K562 (cell line): ENCODE results near the gene EEF1A1. TPM values are rescaled to one million over a fixed set of nuclear protein-coding genes. Genes with fewer than 3 reads are reported as not detected.

ENCODE experiments used
- ARID1B ChIP-seq: fragments of 450-650 bp; IDR thresholded peaks from 2 replicates; pipeline ENCODE4 v1.6.1; 2016; ENCODE audit warnings: antibody characterized with exemption, mild to moderate bottlenecking, inconsistent platforms
- CREB1 ChIP-seq, 2 experiments: sonication (generic) in 1 of 2; formaldehyde crosslinking in 1 of 2; IDR thresholded peaks; 2 replicates each; pipeline versions ENCODE4 v1.6.1 to v1.8.0; 2012 to 2022; ENCODE audit warnings: inconsistent platforms in 1 of 2, mild to moderate bottlenecking in 1 of 2, missing genetic modification reagents in 1 of 2, moderate library complexity in 1 of 2
- FOXJ2 ChIP-seq: fragments of 200-800 bp; sonication (Bioruptor generic); IDR thresholded peaks from 2 replicates; pipeline ENCODE4 v1.6.1; 2016; ENCODE audit warnings: missing genetic modification characterization, missing compliant biosample characterization
- HIVEP1 ChIP-seq: fragments of 250-450 bp; sonication (Bioruptor Pico); IDR thresholded peaks from 2 replicates; pipeline ENCODE4 v1.4.0; 2020; ENCODE audit warnings: mild to moderate bottlenecking
- IFI16 ChIP-seq: fragments of 250-450 bp; sonication (Bioruptor Pico); IDR thresholded peaks from 2 replicates; pipeline ENCODE4 v2.1.2; 2022; ENCODE audit warnings: mild to moderate bottlenecking, inconsistent platforms
- MAZ ChIP-seq, 2 experiments: fragments of 450-650 bp in 1 of 2; sonication (generic) in 1 of 2; formaldehyde crosslinking; IDR thresholded peaks in 1 of 2; conservative IDR thresholded peaks in 1 of 2; 2 replicates each; pipeline versions ENCODE4 v1.4.0 to v1.5.0; 2020; ENCODE audit warnings: mild to moderate bottlenecking in 1 of 2, missing genetic modification reagents in 1 of 2
- NELFE ChIP-seq: IDR thresholded peaks from 2 replicates; pipeline ENCODE4 v1.6.1; 2011; ENCODE audit warnings: mild to moderate bottlenecking; ENCODE audit not compliant: insufficient read depth, insufficient read length
- NFIX ChIP-seq: fragments of 250-450 bp; sonication (Bioruptor Pico); IDR thresholded peaks from 2 replicates; pipeline ENCODE4 v1.4.0; 2020; ENCODE audit warnings: low read depth, mild to moderate bottlenecking, moderate library complexity
- TBP ChIP-seq: optimal IDR thresholded peaks from 2 replicates; pipeline ENCODE3; 2011; ENCODE audit warnings: low read depth, low read length, improper control_type of control experiment
- ZNF41 ChIP-seq: fragments of 250-450 bp; sonication (Bioruptor Pico); conservative IDR thresholded peaks from 2 replicates; pipeline ENCODE4 v1.4.0; 2020; ENCODE audit warnings: mild to moderate bottlenecking
- ZNF699 ChIP-seq: fragments of 250-450 bp; sonication (Bioruptor Pico); IDR thresholded peaks from 2 replicates; pipeline ENCODE4 v1.8.0; 2021; ENCODE audit warnings: mild to moderate bottlenecking, moderate library complexity; ENCODE audit not compliant: insufficient replicate concordance
- polyA plus RNA-seq, 8 experiments: library from polyadenylated mRNA; depleted of rRNA in 4 of 8; stranded (reverse) in 5 of 8; unstranded in 3 of 8; fragments of >200 nt; fragmentation: Nextera tagmentation in 2 of 8; fragmentation: Illumina TruSeq in 1 of 8; extraction: Ambion mirVana in 2 of 8; extraction: Trizol in 1 of 8; gene quantifications; 2 replicates each; pipeline versions ENCODE4 v1.2.1 to v1.2.3, GENCODE V29; 2011 to 2014; ENCODE audit warnings: inconsistent platforms in 1 of 8, missing spikeins in 1 of 8
- total RNA-seq, 7 experiments: library from RNA; depleted of rRNA in 6 of 7; stranded (reverse); fragments of >200 nt in 6 of 7; fragmentation: Illumina TruSeq in 2 of 7; extraction: Trizol in 2 of 7; gene quantifications; 2 replicates each; pipeline versions ENCODE4 v1.2.1 to v1.2.3, GENCODE V29; 2011 to 2021; ENCODE audit warnings: low replicate concordance in 1 of 7
- TF ChIP-seq, protein P1 (sequence below): fragments of 450-650 bp; IDR thresholded peaks from 2 replicates; pipeline ENCODE4 v1.6.1; 2014; ENCODE audit warnings: low read depth, mild to moderate bottlenecking, moderate library complexity, borderline replicate concordance
- TF ChIP-seq, protein P2 (sequence below), 3 experiments: fragments of 200-800 bp in 1 of 3; fragments of 250-450 bp in 1 of 3; fragments of 450-650 bp in 1 of 3; sonication (Bioruptor Pico) in 1 of 3; sonication (Bioruptor generic) in 1 of 3; formaldehyde crosslinking in 1 of 3; IDR thresholded peaks; 2 replicates each; pipeline versions ENCODE4 v1.6.1 to v1.8.0; 2016 to 2022; ENCODE audit warnings: mild to moderate bottlenecking in 2 of 3, missing genetic modification characterization in 2 of 3, missing compliant biosample characterization in 1 of 3, moderate library complexity in 1 of 3
- TF ChIP-seq, protein P3 (sequence below): fragments of 250-450 bp; sonication (Bioruptor Pico); IDR thresholded peaks from 2 replicates; pipeline ENCODE4 v1.4.0; 2020; ENCODE audit warnings: mild to moderate bottlenecking, moderate library complexity
- TF ChIP-seq, protein P4 (sequence below): fragments of 250-450 bp; sonication (Bioruptor Pico); IDR thresholded peaks from 2 replicates; pipeline ENCODE4 v1.9.0; 2021; ENCODE audit warnings: mild to moderate bottlenecking
- TF ChIP-seq, protein P5 (sequence below): sonication (generic); formaldehyde crosslinking; IDR thresholded peaks from 2 replicates; pipeline ENCODE4 v1.9.0; 2022; ENCODE audit warnings: mild to moderate bottlenecking, missing genetic modification reagents

The EEF1A1 gene
- total and polyA plus RNA-seq, 9 of the 15 experiments (the other 6 are each of a cell fraction or from before 2014, with no cell fraction given): 6,453 to 17,323 (median 11,082) TPM

DNA sequence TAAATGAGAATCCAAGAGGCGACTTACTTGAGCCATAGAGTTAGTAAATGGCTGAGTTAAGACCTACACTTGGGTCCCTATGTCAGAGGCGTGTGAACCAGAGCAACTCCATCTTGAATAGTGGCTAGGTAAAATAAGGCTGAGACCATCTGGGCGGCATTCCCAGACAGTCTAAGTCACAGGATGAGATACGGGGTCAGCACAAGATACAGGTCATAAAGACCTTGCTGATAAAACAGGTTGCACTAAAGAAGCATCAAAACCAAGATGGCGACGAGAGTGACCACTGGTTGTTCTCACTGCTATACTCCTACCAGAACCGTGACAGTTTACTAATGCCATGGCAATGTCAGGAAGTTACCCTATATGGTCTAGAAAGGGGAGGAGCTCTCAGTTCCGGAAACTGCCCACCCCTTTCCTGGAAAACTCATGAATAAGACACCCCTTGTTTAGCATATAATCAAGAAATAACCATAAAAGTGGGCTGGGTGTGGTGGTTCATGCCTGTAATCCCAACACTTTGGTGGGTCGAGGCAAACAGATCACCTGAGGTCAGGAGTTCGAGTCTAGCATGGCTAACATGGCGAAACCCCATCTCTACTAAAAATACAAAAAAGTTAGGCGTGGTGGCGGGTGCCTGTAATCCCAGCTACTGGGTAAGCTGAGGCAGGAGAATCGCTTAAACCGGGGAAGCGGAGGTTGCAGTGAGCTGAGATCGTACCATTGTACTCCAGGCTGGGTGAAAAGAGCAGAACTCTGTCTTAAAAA, 43.9 kb upstream of the EEF1A1 start (continued):
- peak in 1 of 2 experiments; percentile 99; a peak in 2 of 4 replicates for TF ChIP-seq MAZ (CRISPR knock-in tag; conservative IDR thresholded peaks at IDR 0.05 in 1 of 2, IDR thresholded peaks at IDR 0.05 in 1 of 2)
- TF ChIP-seq, protein P1, sequence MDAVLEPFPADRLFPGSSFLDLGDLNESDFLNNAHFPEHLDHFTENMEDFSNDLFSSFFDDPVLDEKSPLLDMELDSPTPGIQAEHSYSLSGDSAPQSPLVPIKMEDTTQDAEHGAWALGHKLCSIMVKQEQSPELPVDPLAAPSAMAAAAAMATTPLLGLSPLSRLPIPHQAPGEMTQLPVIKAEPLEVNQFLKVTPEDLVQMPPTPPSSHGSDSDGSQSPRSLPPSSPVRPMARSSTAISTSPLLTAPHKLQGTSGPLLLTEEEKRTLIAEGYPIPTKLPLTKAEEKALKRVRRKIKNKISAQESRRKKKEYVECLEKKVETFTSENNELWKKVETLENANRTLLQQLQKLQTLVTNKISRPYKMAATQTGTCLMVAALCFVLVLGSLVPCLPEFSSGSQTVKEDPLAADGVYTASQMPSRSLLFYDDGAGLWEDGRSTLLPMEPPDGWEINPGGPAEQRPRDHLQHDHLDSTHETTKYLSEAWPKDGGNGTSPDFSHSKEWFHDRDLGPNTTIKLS: no peak
- TF ChIP-seq, protein P2, sequence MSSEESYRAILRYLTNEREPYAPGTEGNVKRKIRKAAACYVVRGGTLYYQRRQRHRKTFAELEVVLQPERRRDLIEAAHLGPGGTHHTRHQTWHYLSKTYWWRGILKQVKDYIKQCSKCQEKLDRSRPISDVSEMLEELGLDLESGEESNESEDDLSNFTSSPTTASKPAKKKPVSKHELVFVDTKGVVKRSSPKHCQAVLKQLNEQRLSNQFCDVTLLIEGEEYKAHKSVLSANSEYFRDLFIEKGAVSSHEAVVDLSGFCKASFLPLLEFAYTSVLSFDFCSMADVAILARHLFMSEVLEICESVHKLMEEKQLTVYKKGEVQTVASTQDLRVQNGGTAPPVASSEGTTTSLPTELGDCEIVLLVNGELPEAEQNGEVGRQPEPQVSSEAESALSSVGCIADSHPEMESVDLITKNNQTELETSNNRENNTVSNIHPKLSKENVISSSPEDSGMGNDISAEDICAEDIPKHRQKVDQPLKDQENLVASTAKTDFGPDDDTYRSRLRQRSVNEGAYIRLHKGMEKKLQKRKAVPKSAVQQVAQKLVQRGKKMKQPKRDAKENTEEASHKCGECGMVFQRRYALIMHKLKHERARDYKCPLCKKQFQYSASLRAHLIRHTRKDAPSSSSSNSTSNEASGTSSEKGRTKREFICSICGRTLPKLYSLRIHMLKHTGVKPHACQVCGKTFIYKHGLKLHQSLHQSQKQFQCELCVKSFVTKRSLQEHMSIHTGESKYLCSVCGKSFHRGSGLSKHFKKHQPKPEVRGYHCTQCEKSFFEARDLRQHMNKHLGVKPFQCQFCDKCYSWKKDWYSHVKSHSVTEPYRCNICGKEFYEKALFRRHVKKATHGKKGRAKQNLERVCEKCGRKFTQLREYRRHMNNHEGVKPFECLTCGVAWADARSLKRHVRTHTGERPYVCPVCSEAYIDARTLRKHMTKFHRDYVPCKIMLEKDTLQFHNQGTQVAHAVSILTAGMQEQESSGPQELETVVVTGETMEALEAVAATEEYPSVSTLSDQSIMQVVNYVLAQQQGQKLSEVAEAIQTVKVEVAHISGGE (CRISPR knock-in tag; IDR thresholded peaks at IDR 0.05): peak in 2 of 3 experiments; percentile 38 to 95; a peak in 3 of 6 replicates
- peak; percentile 97 for TF ChIP-seq IFI16
- peak; percentile 87 for TF ChIP-seq FOXJ2 (tag)
- peak; percentile 83 for TF ChIP-seq NFIX
- TF ChIP-seq HIVEP1 (CRISPR knock-in tag): peak; percentile 99
- TF ChIP-seq, protein P3, sequence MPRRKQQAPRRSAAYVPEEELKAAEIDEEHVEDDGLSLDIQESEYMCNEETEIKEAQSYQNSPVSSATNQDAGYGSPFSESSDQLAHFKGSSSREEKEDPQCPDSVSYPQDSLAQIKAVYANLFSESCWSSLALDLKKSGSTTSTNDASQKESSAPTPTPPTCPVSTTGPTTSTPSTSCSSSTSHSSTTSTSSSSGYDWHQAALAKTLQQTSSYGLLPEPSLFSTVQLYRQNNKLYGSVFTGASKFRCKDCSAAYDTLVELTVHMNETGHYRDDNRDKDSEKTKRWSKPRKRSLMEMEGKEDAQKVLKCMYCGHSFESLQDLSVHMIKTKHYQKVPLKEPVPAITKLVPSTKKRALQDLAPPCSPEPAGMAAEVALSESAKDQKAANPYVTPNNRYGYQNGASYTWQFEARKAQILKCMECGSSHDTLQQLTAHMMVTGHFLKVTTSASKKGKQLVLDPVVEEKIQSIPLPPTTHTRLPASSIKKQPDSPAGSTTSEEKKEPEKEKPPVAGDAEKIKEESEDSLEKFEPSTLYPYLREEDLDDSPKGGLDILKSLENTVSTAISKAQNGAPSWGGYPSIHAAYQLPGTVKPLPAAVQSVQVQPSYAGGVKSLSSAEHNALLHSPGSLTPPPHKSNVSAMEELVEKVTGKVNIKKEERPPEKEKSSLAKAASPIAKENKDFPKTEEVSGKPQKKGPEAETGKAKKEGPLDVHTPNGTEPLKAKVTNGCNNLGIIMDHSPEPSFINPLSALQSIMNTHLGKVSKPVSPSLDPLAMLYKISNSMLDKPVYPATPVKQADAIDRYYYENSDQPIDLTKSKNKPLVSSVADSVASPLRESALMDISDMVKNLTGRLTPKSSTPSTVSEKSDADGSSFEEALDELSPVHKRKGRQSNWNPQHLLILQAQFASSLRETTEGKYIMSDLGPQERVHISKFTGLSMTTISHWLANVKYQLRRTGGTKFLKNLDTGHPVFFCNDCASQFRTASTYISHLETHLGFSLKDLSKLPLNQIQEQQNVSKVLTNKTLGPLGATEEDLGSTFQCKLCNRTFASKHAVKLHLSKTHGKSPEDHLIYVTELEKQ: peak; percentile 99
- peak; percentile 66 for TF ChIP-seq ZNF699 (CRISPR knock-in tag)
- no peak for TF ChIP-seq ARID1B
- peak; percentile 99 for TF ChIP-seq ZNF41
- TF ChIP-seq, protein P4, sequence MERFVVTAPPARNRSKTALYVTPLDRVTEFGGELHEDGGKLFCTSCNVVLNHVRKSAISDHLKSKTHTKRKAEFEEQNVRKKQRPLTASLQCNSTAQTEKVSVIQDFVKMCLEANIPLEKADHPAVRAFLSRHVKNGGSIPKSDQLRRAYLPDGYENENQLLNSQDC (CRISPR knock-in tag): peak; percentile 58; the same call in 1 of the 2 replicates
- TF ChIP-seq, protein P5, sequence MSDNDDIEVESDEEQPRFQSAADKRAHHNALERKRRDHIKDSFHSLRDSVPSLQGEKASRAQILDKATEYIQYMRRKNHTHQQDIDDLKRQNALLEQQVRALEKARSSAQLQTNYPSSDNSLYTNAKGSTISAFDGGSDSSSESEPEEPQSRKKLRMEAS (CRISPR knock-in tag): no peak
- no peak for TF ChIP-seq CREB1 (IDR thresholded peaks at IDR 0.05)
- no peak for TF ChIP-seq CREB1 (CRISPR knock-in tag; IDR thresholded peaks at IDR 0.05)
- peak; percentile 56 for TF ChIP-seq TBP
- TF ChIP-seq NELFE: no peak
